IMR-90 (cell line): ENCODE measurements around the gene C11orf65.

Source experiments
- CHD1 ChIP-seq: IDR thresholded peaks from 2 replicates; pipeline ENCODE4 v1.6.1; 2012; ENCODE audit warnings: low read depth, low read length, improper control_type of control experiment
- CTCF ChIP-seq: conservative IDR thresholded peaks from 2 replicates; pipeline ENCODE4 v1.5.1; 2012; ENCODE audit warnings: mild to moderate bottlenecking, low read depth, low read length, improper control_type of control experiment
- POLR2A ChIP-seq: IDR thresholded peaks from 2 replicates; pipeline ENCODE4 v1.6.1; 2012; ENCODE audit warnings: mild to moderate bottlenecking, low read depth, low read length

GRCh38 chr11:108364159-108364558, 103.2 kb downstream of the C11orf65 start:
- TF ChIP-seq CHD1 (no peak), CTCF (no peak), POLR2A (no peak)
